Measurements from ENCODE around the gene MED25. TPM values are rescaled to one million over a fixed set of nuclear protein-coding genes. Genes with fewer than 3 reads are reported as not detected.

MED25 gene
- total and polyA plus RNA-seq, 9 of the 15 experiments (the other 6 are each of a cell fraction or from before 2014, with no cell fraction given), result 4.1 to 93.9 (median 19.3) TPM

- BruUV-seq (replicated peaks), result no TSS peak
- CTCF ChIA-PET (ENCODE audit: low intra/inter-chr PET ratio), result no interaction called here
- Histone ChIP-seq H3K4me3 (no peak overlapping the region), H3K27ac (ENCODE audit: extremely low read depth, low read depth, low read length) (no peak overlapping the region; the same call in 2 of the 3 replicates), H3K9me1 (ENCODE audit: control insufficient read depth, insufficient read depth, low read length) (peaks cover 4% of the 10 kb centered on the region), H3K4me1 (replicated peaks in 1 of 2; ENCODE audit: control insufficient read depth in 2 of 2, insufficient read depth in 2 of 2, low read length in 2 of 2) (peaks cover 9 to 83% of the 10 kb centered on the region in 2 experiments; a peak in 4 of 5 replicates), H4K20me1 (replicated peaks; ENCODE audit: control insufficient read depth, insufficient read depth, low read length) (peaks cover 27% of the 10 kb centered on the region; the same call in 1 of the 2 replicates), H3K9ac (ENCODE audit: insufficient read depth in 1 of 2, low read depth in 2 of 2, low read length in 2 of 2) (peak overlapping the region in 1 of 2 experiments; percentile 77; a peak in 2 of 4 replicates), H3K4me2 (ENCODE audit: insufficient read depth, low read length) (no peak overlapping the region), H3K9me3 (replicated peaks; ENCODE audit: control insufficient read depth, insufficient read depth, low read depth, low read length) (no peaks in the 10 kb centered on the region), H3K36me3 (ENCODE audit: control insufficient read depth, insufficient read depth, low read length) (peaks cover 93% of the 10 kb centered on the region), H3K27me3 (ENCODE audit: control insufficient read depth in 2 of 2, insufficient read depth in 2 of 2, low read length in 2 of 2) (no peaks in the 10 kb centered on the region), H3K79me2 (ENCODE audit: control insufficient read depth, insufficient read depth, low read length) (peaks cover 24% of the 10 kb centered on the region), H2AFZ (ENCODE audit: low read depth, low read length) (no peak overlapping the region)
- in situ Hi-C loops (cut with MboI) (no loop called here), intact Hi-C loops (cut with micrococcal nuclease) (no loop called here)
- no peak for ATAC-seq
- no peak for FAIRE-seq
- DNase-seq (ENCODE audit: extremely low read depth in 1 of 4, low spot score in 3 of 4), result no peak
- WGBS (ENCODE audit: insufficient coverage, low coverage, missing lambda C conversion rate), result 77% methylated on average over 13 of the region's 17 CpGs
- POLR2A ChIA-PET, result interaction anchor here (0.5 to 1.3 kb wide), 2 partner anchors 8 to 335 kb away, joined by 3 to 6 read pairs; no protein-coding TSS in a partner anchor
- TF ChIP-seq TARDBP (IDR thresholded peaks at IDR 0.05), result no peak
- TF ChIP-seq SRSF7 (optimal IDR thresholded peaks at IDR 0.05; ENCODE audit: low read depth, low read length), result no peak
- TF ChIP-seq POLR2AphosphoS5 (IDR thresholded peaks at IDR 0.05; ENCODE audit: control insufficient read depth, insufficient read depth, low read depth, low read length), result peak; percentile 31
- peak; percentile 51 for TF ChIP-seq RBFOX2 (IDR thresholded peaks at IDR 0.05; ENCODE audit: low read depth, low read length)
- 0 out of 2 replicates have a peak, but pooled peaks have one; percentile 9 for TF ChIP-seq MYNN (IDR thresholded peaks at IDR 0.05)
- no peak for TF ChIP-seq MYNN (CRISPR knock-in tag; IDR thresholded peaks at IDR 0.05)
- no peak for TF ChIP-seq RBM25 (IDR thresholded peaks at IDR 0.05; ENCODE audit: low read depth, low read length, severe bottlenecking)
- TF ChIP-seq POLR2AphosphoS2 (IDR thresholded peaks at IDR 0.05; ENCODE audit: low read length), result 0 out of 2 replicates have a peak, but pooled peaks have one; percentile 54
- TF ChIP-seq POLR2G (IDR thresholded peaks at IDR 0.05; ENCODE audit: low read depth, low read length), result peak; percentile 38
- peak; percentile 53 for TF ChIP-seq NFIC (IDR thresholded peaks at IDR 0.05)
- TF ChIP-seq SNIP1 (IDR thresholded peaks at IDR 0.05; ENCODE audit: low read depth), result no peak
- peak; percentile 7 for TF ChIP-seq RBM22 (IDR thresholded peaks at IDR 0.05; ENCODE audit: low read depth, low read length, poor library complexity, severe bottlenecking)
- 0 out of 2 replicates have a peak, but pooled peaks have one; percentile 47 for TF ChIP-seq RFX7 (CRISPR knock-in tag; IDR thresholded peaks at IDR 0.05)
- TF ChIP-seq HDAC8 (tag; IDR thresholded peaks at IDR 0.05), result no peak
- TF ChIP-seq GABPA (tag; conservative IDR thresholded peaks at IDR 0.05; ENCODE audit: low read depth), result no peak
- TF ChIP-seq SUPT5H (IDR thresholded peaks at IDR 0.05), result peak; percentile 49; the same call in 1 of the 2 replicates
- TF ChIP-seq RCOR1 (IDR thresholded peaks at IDR 0.05; ENCODE audit: borderline replicate concordance in 1 of 2, low read depth in 2 of 2, low read length in 2 of 2), result no peak
- no peak for TF ChIP-seq ILF3 (IDR thresholded peaks at IDR 0.05; ENCODE audit: borderline replicate concordance)
- peak; percentile 21; the same call in 1 of the 2 replicates for TF ChIP-seq TFAP4 (CRISPR knock-in tag; IDR thresholded peaks at IDR 0.05; ENCODE audit: borderline replicate concordance)
- TF ChIP-seq CBX2 (IDR thresholded peaks at IDR 0.05; ENCODE audit: insufficient read depth, low read length, poor library complexity, severe bottlenecking), result no peak
- TF ChIP-seq PML (IDR thresholded peaks at IDR 0.05; ENCODE audit: low read length), result peak; percentile 10; the same call in 1 of the 2 replicates
- no peak for TF ChIP-seq HIVEP1 (CRISPR knock-in tag; IDR thresholded peaks at IDR 0.05)
- no peak for TF ChIP-seq ZKSCAN8 (CRISPR knock-in tag; IDR thresholded peaks at IDR 0.05)
- TF ChIP-seq KLF13 (tag; IDR thresholded peaks at IDR 0.05; ENCODE audit: borderline replicate concordance, low read depth), result no peak
Measured at GRCh38 chr19:49860336-49861102, 42.4 kb downstream of the MED25 start.

Data from K562 (cell line).